B cell (primary cell): ENCODE results near the gene TAF1C. TPM values are rescaled to one million over a fixed set of nuclear protein-coding genes. Genes with fewer than 3 reads are reported as not detected.

Experiments used
- ATAC-seq: fragments of 200-7000 bp; cut with Tn5 transposase; one replicate; pipeline ENCODE4 v1.10.0; 2021; ENCODE audit warnings: low read depth, mild to moderate bottlenecking, moderate number of reproducible peaks, moderate library complexity
- CTCF ChIA-PET: fragments of 350-600 bp; sonication (Branson Sonifier 250); formaldehyde crosslinking; loops from one replicate; lab custom pipeline; 2021; ENCODE audit warnings: antibody characterized with exemption, inconsistent platforms; lab: Charles Lee
- POLR2A ChIA-PET: fragments of 350-600 bp; sonication (Branson Sonifier 250); formaldehyde crosslinking; loops from one replicate; lab custom pipeline; 2021; ENCODE audit warnings: antibody characterized with exemption; lab: Charles Lee
- DNase-seq: peaks from one replicate; pipeline ENCODE4 v3.0.0; 2013
- H2AFZ ChIP-seq: 2 replicates; pipeline ENCODE4 v1.6.1; 2012; ENCODE audit warnings: mild to moderate bottlenecking, low read depth, low read length; ENCODE audit not compliant: insufficient read depth, poor library complexity, severe bottlenecking
- H3K27ac ChIP-seq, 2 donors: 1 replicate in 1 of 2; 2 replicates in 1 of 2; pipeline ENCODE4 v1.5.1; 2012 to 2013; ENCODE audit warnings: low read length in 2 of 2, mild to moderate bottlenecking in 2 of 2, moderate library complexity in 1 of 2
- H3K27me3 ChIP-seq, 4 experiments: fragments of 200-600 bp in 1 of 4; sonication (generic) in 1 of 4; replicated peaks in 1 of 4; 1 replicate in 2 of 4; 2 replicates in 2 of 4; pipeline versions ENCODE4 v1.6.1 to v1.7.0; 2013 to 2016; ENCODE audit warnings: low read length in 3 of 4, mild to moderate bottlenecking in 2 of 4, mixed read lengths in 1 of 4, moderate library complexity in 1 of 4; ENCODE audit not compliant: insufficient read depth in 4 of 4, control insufficient read depth in 3 of 4; ENCODE audit errors: control extremely low read depth in 1 of 4
- H3K36me3 ChIP-seq, 2 experiments: replicated peaks in 1 of 2; 1 replicate in 1 of 2; 2 replicates in 1 of 2; pipeline versions ENCODE4 v1.6.1 to v1.7.1; 2013; ENCODE audit warnings: low read length in 1 of 2; ENCODE audit not compliant: insufficient read depth in 2 of 2, control insufficient read depth in 1 of 2; ENCODE audit errors: control extremely low read depth in 1 of 2, extremely low read depth in 1 of 2
- H3K4me1 ChIP-seq, 2 donors: fragments of 200-600 bp in 1 of 2; sonication (generic) in 1 of 2; 1 replicate in 1 of 2; 2 replicates in 1 of 2; pipeline versions ENCODE4 v1.5.1 to v1.6.1; 2013 to 2017; ENCODE audit warnings: low read length in 2 of 2; ENCODE audit not compliant: control insufficient read depth in 2 of 2, insufficient read depth in 2 of 2
- H3K4me2 ChIP-seq: replicated peaks from 2 replicates; pipeline ENCODE3; 2012; ENCODE audit warnings: mild to moderate bottlenecking, low read depth, low read length; ENCODE audit not compliant: poor library complexity, severe bottlenecking
- H3K4me3 ChIP-seq, 5 experiments: fragments of 200-600 bp in 1 of 5; sonication (generic) in 1 of 5; 1 replicate in 3 of 5; 2 replicates in 2 of 5; pipeline versions ENCODE4 v1.5.1 to v1.7.0; 2011 to 2016; ENCODE audit warnings: low read length in 4 of 5, mild to moderate bottlenecking in 4 of 5, low read depth in 2 of 5, control low read depth in 1 of 5, moderate library complexity in 1 of 5; ENCODE audit not compliant: insufficient read depth in 1 of 5; ENCODE audit errors: control extremely low read depth in 1 of 5, extremely low read depth in 1 of 5
- H3K79me2 ChIP-seq: fragments of 200-600 bp; sonication (generic); one replicate; pipeline ENCODE4 v1.6.0; 2016; ENCODE audit warnings: low read length; ENCODE audit not compliant: control insufficient read depth, insufficient read depth
- H3K9ac ChIP-seq: fragments of 200-600 bp; sonication (generic); 2 replicates; pipeline ENCODE4 v1.6.1; 2017; ENCODE audit warnings: mild to moderate bottlenecking, low read length, moderate library complexity
- H3K9me3 ChIP-seq, 3 donors: one replicate each; pipeline versions ENCODE4 v1.6.1 to v1.7.1; 2013; ENCODE audit warnings: low read length in 2 of 3; ENCODE audit not compliant: control insufficient read depth in 2 of 3, insufficient read depth in 1 of 3; ENCODE audit errors: control extremely low read depth in 1 of 3
- H4K20me1 ChIP-seq: 2 replicates; pipeline ENCODE4 v1.6.0; 2012; ENCODE audit warnings: mild to moderate bottlenecking, low read length; ENCODE audit not compliant: insufficient read depth, control insufficient read depth, poor library complexity, severe bottlenecking
- H3K27ac Mint-ChIP-seq: one replicate; pipeline ENCODE4 v1.8.0; 2021; ENCODE audit warnings: mixed read lengths
- H3K27me3 Mint-ChIP-seq: one replicate; pipeline ENCODE4 v1.8.0; 2021; ENCODE audit warnings: mixed read lengths
- H3K4me1 Mint-ChIP-seq: one replicate; pipeline ENCODE4 v1.8.0; 2021; ENCODE audit warnings: mixed read lengths
- H3K4me3 Mint-ChIP-seq: one replicate; pipeline ENCODE4 v1.8.0; 2021; ENCODE audit warnings: mixed read lengths
- H3K9me3 Mint-ChIP-seq: one replicate; pipeline ENCODE4 v1.8.0; 2022; ENCODE audit warnings: mixed read lengths; ENCODE audit not compliant: insufficient read depth
- CTCF ChIP-seq: fragments of 200-600 bp; IDR thresholded peaks from one replicate; pipeline ENCODE4 v1.8.0; 2022; ENCODE audit warnings: antibody characterized with exemption, mild to moderate bottlenecking
- EZH2 ChIP-seq: IDR thresholded peaks from 2 replicates; pipeline ENCODE4 v1.6.1; 2012; ENCODE audit warnings: borderline replicate concordance, low read depth, mild to moderate bottlenecking, moderate library complexity, low read length; ENCODE audit not compliant: insufficient read depth, poor library complexity, severe bottlenecking
- WGBS: methylation state at CpG from one replicate; pipeline ENCODE4 v1.1.5; 2013; ENCODE audit warnings: missing lambda C conversion rate; ENCODE audit not compliant: insufficient coverage; 5-methylcytosine and 5-hydroxymethylcytosine counted together
- intact Hi-C: fragments of 100-400 bp; cut with micrococcal nuclease; formaldehyde crosslinking; loops from one replicate; pipeline ENCODE4 v1.10.0; 2022
- polyA plus RNA-seq: library from polyadenylated mRNA; depleted of rRNA; stranded (reverse); fragments of >200 nt; gene quantifications from 2 replicates; pipeline ENCODE4 v1.2.3, GENCODE V29; 2012
- total RNA-seq, 2 donors: library from RNA; stranded (reverse); fragments of 120-200 nt in 1 of 2; gene quantifications; 1 replicate in 1 of 2; 2 replicates in 1 of 2; pipeline versions ENCODE4 v1.2.3 to v1.2.4, GENCODE V29; 2013 to 2022

The TAF1C gene
- total and polyA plus RNA-seq, 2 donors (not counting 1 experiment from before 2014, with no cell fraction given), result 115 to 125 TPM

- ChIA-PET POLR2A (no interaction called here), CTCF (no interaction called here)
- no peaks in the 10 kb centered on the region for H3K9me3 Mint-ChIP-seq
- Histone ChIP-seq H3K4me1 (no peaks in the 10 kb centered on the region), H3K4me2 (no peak overlapping the region), H3K4me3 (no peak overlapping the region), H3K36me3 (no peaks in the 10 kb centered on the region), H3K27me3 (peaks cover 0 to 6% (median 0%) of the 10 kb centered on the region in 4 experiments), H3K9me3 (no peaks in the 10 kb centered on the region), H3K9ac (no peak overlapping the region), H3K27ac (no peak overlapping the region), H4K20me1 (no peaks in the 10 kb centered on the region), H2AFZ (no peak overlapping the region), H3K79me2 (no peaks in the 10 kb centered on the region)
- H3K4me1 Mint-ChIP-seq, result no peaks in the 10 kb centered on the region
- intact Hi-C loops, result no loop called here
- TF ChIP-seq EZH2 (no peak), CTCF (no peak)
- H3K27ac Mint-ChIP-seq, result no peak overlapping the region
- DNase-seq, result no peak
- H3K4me3 Mint-ChIP-seq, result no peak overlapping the region
- H3K27me3 Mint-ChIP-seq, result peaks cover 23% of the 10 kb centered on the region
- 94% methylated on average over 2 of the region's 3 CpGs for WGBS
- no peak for ATAC-seq
Measured at GRCh38 chr16:84224554-84224953, 37.7 kb upstream of the TAF1C start.

DNA sequence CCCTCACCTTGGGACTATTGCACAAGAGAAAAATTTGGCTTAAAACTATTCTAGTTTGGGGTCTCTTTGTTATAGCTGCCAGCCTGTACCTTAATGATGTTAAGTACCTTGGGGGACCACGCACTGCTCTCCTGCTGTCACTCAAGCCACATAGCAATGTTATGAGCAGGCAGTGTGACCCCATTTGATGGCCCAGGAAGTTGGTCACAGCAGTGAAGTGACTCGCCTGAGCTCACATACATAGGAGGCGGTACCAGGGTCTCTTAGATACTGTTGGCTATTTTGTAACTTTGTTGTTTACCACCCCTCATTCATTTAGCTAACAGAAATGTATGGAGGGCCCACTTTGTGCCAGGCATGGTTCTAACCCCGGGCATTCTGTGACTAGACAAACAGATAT, 36.6 kb upstream of the TAF1C start:
- POLR2A ChIA-PET, result no interaction called here
- Mint-ChIP-seq H3K9me3 (no peaks in the 10 kb centered on the region), H3K4me1 (no peaks in the 10 kb centered on the region), H3K27me3 (peaks cover 27% of the 10 kb centered on the region), H3K27ac (no peak overlapping the region), H3K4me3 (no peak overlapping the region)
- Histone ChIP-seq H3K27ac (no peak overlapping the region), H3K4me1 (no peaks in the 10 kb centered on the region), H3K36me3 (no peaks in the 10 kb centered on the region), H3K9me3 (no peaks in the 10 kb centered on the region), H3K9ac (no peak overlapping the region), H3K27me3 (peaks cover 0 to 6% (median 0%) of the 10 kb centered on the region in 4 experiments), H4K20me1 (no peaks in the 10 kb centered on the region), H2AFZ (no peak overlapping the region), H3K4me3 (no peak overlapping the region), H3K79me2 (no peaks in the 10 kb centered on the region), H3K4me2 (no peak overlapping the region)
- ATAC-seq, result no peak
- intact Hi-C loops, result no loop called here
- 87% methylated on average over 2 of the region's 4 CpGs for WGBS
- DNase-seq, result no peak
- no peak for TF ChIP-seq EZH2
- CTCF ChIA-PET, result no interaction called here
